HEK293 (cell line): ENCODE measurements around the gene EFCAB9.
A peak's percentile ranks its signal among the peaks of the same experiment; 100 is the strongest.

Experiments used
- CTCF ChIA-PET: fragments of 350-600 bp; formaldehyde crosslinking; extraction: SDS; loops from one replicate; lab custom pipeline; 2021; ENCODE audit warnings: antibody characterized with exemption; lab: Yijun Ruan, JAX
- POLR2A ChIA-PET: fragments of 300-600 bp; formaldehyde crosslinking; extraction: SDS; loops from one replicate; lab custom pipeline; 2020; ENCODE audit warnings: antibody characterized with exemption, inconsistent platforms; lab: Yijun Ruan, JAX
- H3K27ac ChIP-seq: fragments of 200-500 bp; sonication (Bioruptor generic); 2 replicates; pipeline ENCODE4 v1.5.1; 2014; ENCODE audit warnings: low read depth, low read length, control low read depth, inconsistent platforms; ENCODE audit errors: extremely low read depth
- H3K36me3 ChIP-seq, 2 experiments: fragments of 200-500 bp in 1 of 2; sonication (Bioruptor generic) in 1 of 2; 1 replicate in 1 of 2; 2 replicates in 1 of 2; pipeline ENCODE4 v1.5.1; 2014 to 2017; ENCODE audit warnings: inconsistent platforms in 2 of 2, low read length in 2 of 2; ENCODE audit not compliant: control insufficient read depth in 2 of 2, insufficient read depth in 1 of 2
- H3K4me1 ChIP-seq: fragments of 200-500 bp; sonication (Bioruptor generic); 2 replicates; pipeline ENCODE4 v1.5.1; 2014; ENCODE audit warnings: mild to moderate bottlenecking, low read length, inconsistent platforms; ENCODE audit not compliant: control insufficient read depth, insufficient read depth
- H3K4me3 ChIP-seq: 2 replicates; pipeline ENCODE4 v1.5.1; 2011; ENCODE audit warnings: low read depth, mild to moderate bottlenecking, control low read depth, low read length, moderate library complexity
- H3K9me3 ChIP-seq: fragments of 200-500 bp; sonication (Bioruptor generic); 2 replicates; pipeline ENCODE4 v1.5.1; 2014; ENCODE audit warnings: low read depth, low read length, inconsistent platforms; ENCODE audit not compliant: control insufficient read depth, insufficient read depth
- EGR2 ChIP-seq: fragments of 450-650 bp; formaldehyde crosslinking; IDR thresholded peaks from 2 replicates; pipeline ENCODE4 v1.5.1; 2016; ENCODE audit warnings: low read depth, missing biosample characterization, missing genetic modification characterization
- GLIS2 ChIP-seq: fragments of 450-650 bp; formaldehyde crosslinking; IDR thresholded peaks from 2 replicates; pipeline ENCODE4 v1.5.1; 2016; ENCODE audit warnings: missing biosample characterization, missing genetic modification characterization
- HOXA7 ChIP-seq: sonication (generic); formaldehyde crosslinking; IDR thresholded peaks from 2 replicates; pipeline ENCODE4 v1.8.1; 2022; ENCODE audit warnings: missing genetic modification reagents, borderline replicate concordance
- HOXC10 ChIP-seq: sonication (generic); formaldehyde crosslinking; IDR thresholded peaks from 2 replicates; pipeline ENCODE4 v1.8.1; 2023; ENCODE audit warnings: mild to moderate bottlenecking, missing genetic modification reagents
- IKZF3 ChIP-seq: fragments of 450-650 bp; IDR thresholded peaks from 2 replicates; pipeline ENCODE4 v1.5.0; 2018; ENCODE audit warnings: missing biosample characterization, mild to moderate bottlenecking, missing genetic modification characterization, moderate library complexity
- KLF10 ChIP-seq: fragments of 450-650 bp; IDR thresholded peaks from 2 replicates; pipeline ENCODE4 v1.5.1; 2018; ENCODE audit warnings: missing biosample characterization, mild to moderate bottlenecking, missing genetic modification characterization
- MYNN ChIP-seq: fragments of 450-650 bp; formaldehyde crosslinking; IDR thresholded peaks from 2 replicates; pipeline ENCODE4 v1.5.1; 2016; ENCODE audit warnings: missing biosample characterization, missing genetic modification characterization, borderline replicate concordance
- PRDM6 ChIP-seq: fragments of 450-650 bp; formaldehyde crosslinking; IDR thresholded peaks from 2 replicates; pipeline ENCODE4 v1.5.1; 2017; ENCODE audit warnings: missing biosample characterization, missing genetic modification characterization
- RBAK ChIP-seq: fragments of 450-650 bp; formaldehyde crosslinking; IDR thresholded peaks from 2 replicates; pipeline ENCODE4 v1.5.1; 2016; ENCODE audit warnings: missing biosample characterization, missing genetic modification characterization
- REST ChIP-seq: fragments of 450-650 bp; formaldehyde crosslinking; IDR thresholded peaks from 2 replicates; pipeline ENCODE4 v1.5.1; 2016; ENCODE audit warnings: missing biosample characterization, missing genetic modification characterization
- ZFHX2 ChIP-seq: fragments of 450-650 bp; formaldehyde crosslinking; conservative IDR thresholded peaks from 2 replicates; pipeline ENCODE4 v1.5.1; 2016; ENCODE audit warnings: missing biosample characterization, missing genetic modification characterization
- ZNF140 ChIP-seq: fragments of 450-650 bp; formaldehyde crosslinking; IDR thresholded peaks from 2 replicates; pipeline ENCODE4 v1.5.1; 2016; ENCODE audit warnings: missing biosample characterization, missing genetic modification characterization
- ZNF221 ChIP-seq: fragments of 450-650 bp; formaldehyde crosslinking; IDR thresholded peaks from 2 replicates; pipeline ENCODE4 v1.5.1; 2017; ENCODE audit warnings: missing biosample characterization, missing genetic modification characterization, borderline replicate concordance
- ZNF274 ChIP-seq, 2 experiments: fragments of 200-500 bp in 1 of 2; fragments of 450-650 bp in 1 of 2; sonication (Bioruptor generic) in 1 of 2; formaldehyde crosslinking in 1 of 2; IDR thresholded peaks; 2 replicates each; pipeline versions ENCODE4 v1.5.1 to v1.6.1; 2014 to 2016; ENCODE audit warnings: borderline replicate concordance in 1 of 2, inconsistent platforms in 1 of 2, low read length in 1 of 2, missing biosample characterization in 1 of 2, missing genetic modification characterization in 1 of 2
- ZNF335 ChIP-seq: fragments of 450-650 bp; formaldehyde crosslinking; conservative IDR thresholded peaks from 2 replicates; pipeline ENCODE4 v1.5.1; 2016; ENCODE audit warnings: missing biosample characterization, missing genetic modification characterization
- ZNF416 ChIP-seq: fragments of 450-650 bp; formaldehyde crosslinking; IDR thresholded peaks from 2 replicates; pipeline ENCODE4 v1.5.1; 2016; ENCODE audit warnings: missing biosample characterization, missing genetic modification characterization
- ZNF48 ChIP-seq: fragments of 450-650 bp; formaldehyde crosslinking; IDR thresholded peaks from 2 replicates; pipeline ENCODE4 v1.5.1; 2016; ENCODE audit warnings: missing biosample characterization, missing genetic modification characterization
- ZNF529 ChIP-seq: fragments of 450-650 bp; formaldehyde crosslinking; IDR thresholded peaks from 2 replicates; pipeline ENCODE4 v1.5.1; 2017; ENCODE audit warnings: missing genetic modification characterization, missing biosample characterization; ENCODE audit not compliant: insufficient replicate concordance
- ZNF555 ChIP-seq: fragments of 450-650 bp; formaldehyde crosslinking; conservative IDR thresholded peaks from 2 replicates; pipeline ENCODE4 v1.5.1; 2017; ENCODE audit warnings: missing biosample characterization, mild to moderate bottlenecking, missing genetic modification characterization, inconsistent platforms
- ZNF585B ChIP-seq: fragments of 450-650 bp; formaldehyde crosslinking; IDR thresholded peaks from 2 replicates; pipeline ENCODE4 v1.5.1; 2016; ENCODE audit warnings: missing biosample characterization, missing genetic modification characterization
- ZNF596 ChIP-seq: fragments of 450-650 bp; IDR thresholded peaks from 2 replicates; pipeline ENCODE4 v1.5.0; 2018; ENCODE audit warnings: missing biosample characterization, mild to moderate bottlenecking, missing genetic modification characterization, moderate library complexity
- ZNF600 ChIP-seq: fragments of 450-650 bp; formaldehyde crosslinking; IDR thresholded peaks from 2 replicates; pipeline ENCODE4 v1.5.1; 2016; ENCODE audit warnings: missing biosample characterization, missing genetic modification characterization
- ZNF677 ChIP-seq: fragments of 450-650 bp; IDR thresholded peaks from 2 replicates; pipeline ENCODE4 v1.5.0; 2018; ENCODE audit warnings: missing biosample characterization, mild to moderate bottlenecking, missing genetic modification characterization, moderate library complexity
- ZNF704 ChIP-seq: fragments of 450-650 bp; formaldehyde crosslinking; IDR thresholded peaks from 2 replicates; pipeline ENCODE4 v1.5.1; 2016; ENCODE audit warnings: missing biosample characterization, missing genetic modification characterization
- ZNF837 ChIP-seq: fragments of 450-650 bp; formaldehyde crosslinking; IDR thresholded peaks from 2 replicates; pipeline ENCODE4 v1.5.1; 2016; ENCODE audit warnings: missing biosample characterization, missing genetic modification characterization

Gene EFCAB9

GRCh38 chr5:172178991-172179989 is 14.7 kb upstream of the EFCAB9 start:
- Histone ChIP-seq H3K4me3 (no peak overlapping the region), H3K36me3 (no peaks in the 10 kb centered on the region), H3K4me1 (peaks cover 2% of the 10 kb centered on the region; the same call in 1 of the 2 replicates), H3K27ac (no peak overlapping the region), H3K9me3 (no peaks in the 10 kb centered on the region)
- ChIA-PET CTCF (no interaction called here), POLR2A (interaction anchor here (1.2 kb wide), 1 partner anchor 114 kb away, joined by 3 read pairs; no protein-coding TSS in a partner anchor)
- TF ChIP-seq ZNF600 (tag by site-specific recombination) (peak; percentile 6; the same call in 1 of the 2 replicates), ZFHX2 (tag by site-specific recombination) (peak; percentile 52; the same call in 1 of the 2 replicates), ZNF837 (tag by site-specific recombination) (no peak), PRDM6 (no peak), REST (no peak), ZNF585B (tag by site-specific recombination) (no peak), IKZF3 (tag by site-specific recombination) (no peak), ZNF416 (tag by site-specific recombination) (no peak), EGR2 (tag by site-specific recombination) (peak; percentile 81), HOXA7 (CRISPR knock-in tag) (no peak)

- H3K27ac ChIP-seq: no peak overlapping the region
- no peaks in the 10 kb centered on the region for H3K4me1 ChIP-seq
- POLR2A ChIA-PET: no interaction called here
- no peak overlapping the region for H3K4me3 ChIP-seq
- TF ChIP-seq KLF10 (tag by site-specific recombination): no peak
- TF ChIP-seq ZNF335 (tag by site-specific recombination): no peak
- no peak for TF ChIP-seq ZNF274 (IDR thresholded peaks at IDR 0.05; ENCODE audit: low read length)
- TF ChIP-seq ZNF274 (tag by site-specific recombination; IDR thresholded peaks at IDR 0.05; ENCODE audit: borderline replicate concordance): no peak
- TF ChIP-seq ZNF596 (tag by site-specific recombination): no peak
- TF ChIP-seq ZNF529: no peak
- no peak for TF ChIP-seq ZNF48
- TF ChIP-seq ZNF677 (tag by site-specific recombination): no peak
- TF ChIP-seq HOXC10 (CRISPR knock-in tag): no peak
- no peak for TF ChIP-seq ZNF555 (tag by site-specific recombination)
- TF ChIP-seq GLIS2: no peak
- TF ChIP-seq ZNF704: no peak
- no peak for TF ChIP-seq RBAK (tag by site-specific recombination)
- TF ChIP-seq ZNF140 (tag by site-specific recombination): no peak
- no peak for TF ChIP-seq MYNN
- TF ChIP-seq ZNF221 (tag by site-specific recombination): no peak
- TF ChIP-seq, all 188 proteins: peak for 0
- H3K36me3 ChIP-seq: no peaks in the 10 kb centered on the region
- H3K9me3 ChIP-seq: no peaks in the 10 kb centered on the region
- CTCF ChIA-PET: interaction anchor here (1.0 kb wide), 1 partner anchor 17 kb away, joined by 3 read pairs; no protein-coding TSS in a partner anchor
Measured at GRCh38 chr5:172180936-172181335, 13.0 kb upstream of the EFCAB9 start.
